DMS 273 (cell line): ENCODE data around the gene RAB43.
A peak's percentile ranks its signal among the peaks of the same experiment; 100 is the strongest.
"Not testable (repeated sequence)": the region's sequence is repeated elsewhere in the genome, so short reads cannot be mapped to it uniquely, and the experiment has no call there.

Experiments used
- DNase-seq: peaks from one replicate; lab custom pipeline; 2025; ENCODE audit not compliant: unreplicated experiment; lab: John Stamatoyannopoulos, UW

RAB43 gene

GRCh38 chr3:129121792-129122411, at the start of gene RAB43:
TSS of gene RAB43 (minus strand) at chr3:129121804. CDS start at chr3:129121489, 315 bp downstream.
- DNase-seq, result peak; percentile 91

GRCh38 chr3:129166579-129167332, 45.2 kb upstream of the RAB43 start:
- no peak for DNase-seq

GRCh38 chr3:129165594-129165993, 44.0 kb upstream of the RAB43 start:
- not testable (repeated sequence) for DNase-seq

GRCh38 chr3:129164500-129164899, 42.9 kb upstream of the RAB43 start:
- no peak for DNase-seq

- peak; percentile 78 for DNase-seq
Observed at GRCh38 chr3:129162729-129163579, 41.4 kb upstream of the RAB43 start.

- DNase-seq, result peak; percentile 78
Observed at GRCh38 chr3:129161860-129162271, 40.3 kb upstream of the RAB43 start.

GRCh38 chr3:129160891-129161859, 39.6 kb upstream of the RAB43 start, which contains the start of gene ISY1:
TSS of gene ISY1 (minus strand) at chr3:129161063. CDS start at chr3:129160975, 88 bp downstream.
- DNase-seq, result peak; percentile 100

GRCh38 chr3:129144786-129145185, 23.2 kb upstream of the RAB43 start:
- no peak for DNase-seq

- not testable (repeated sequence) for DNase-seq
Observed at GRCh38 chr3:129141011-129141410, 19.4 kb upstream of the RAB43 start.

GRCh38 chr3:129139911-129140310, 18.3 kb upstream of the RAB43 start:
- DNase-seq, result no peak

DNA sequence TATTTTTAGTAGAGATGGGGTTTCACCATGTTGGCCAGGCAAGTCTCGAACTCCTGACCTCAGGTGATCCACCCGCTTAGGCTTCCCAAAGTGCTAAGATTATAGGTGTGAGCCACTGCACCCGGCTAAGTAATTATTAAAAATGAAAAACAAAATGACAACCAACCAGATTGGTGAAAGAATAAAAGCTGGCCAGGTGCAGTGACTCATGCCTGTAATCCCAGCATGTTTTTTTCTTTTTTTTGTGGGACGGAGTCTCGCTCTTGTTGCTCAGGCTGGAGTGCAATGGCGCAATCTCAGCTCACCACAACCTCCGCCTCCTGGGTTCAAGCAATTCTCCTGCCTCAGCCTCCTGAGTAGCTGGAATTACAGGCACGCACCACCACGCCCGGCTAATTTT, 14.7 kb upstream of the RAB43 start:
- DNase-seq, result not testable (repeated sequence)

DNA sequence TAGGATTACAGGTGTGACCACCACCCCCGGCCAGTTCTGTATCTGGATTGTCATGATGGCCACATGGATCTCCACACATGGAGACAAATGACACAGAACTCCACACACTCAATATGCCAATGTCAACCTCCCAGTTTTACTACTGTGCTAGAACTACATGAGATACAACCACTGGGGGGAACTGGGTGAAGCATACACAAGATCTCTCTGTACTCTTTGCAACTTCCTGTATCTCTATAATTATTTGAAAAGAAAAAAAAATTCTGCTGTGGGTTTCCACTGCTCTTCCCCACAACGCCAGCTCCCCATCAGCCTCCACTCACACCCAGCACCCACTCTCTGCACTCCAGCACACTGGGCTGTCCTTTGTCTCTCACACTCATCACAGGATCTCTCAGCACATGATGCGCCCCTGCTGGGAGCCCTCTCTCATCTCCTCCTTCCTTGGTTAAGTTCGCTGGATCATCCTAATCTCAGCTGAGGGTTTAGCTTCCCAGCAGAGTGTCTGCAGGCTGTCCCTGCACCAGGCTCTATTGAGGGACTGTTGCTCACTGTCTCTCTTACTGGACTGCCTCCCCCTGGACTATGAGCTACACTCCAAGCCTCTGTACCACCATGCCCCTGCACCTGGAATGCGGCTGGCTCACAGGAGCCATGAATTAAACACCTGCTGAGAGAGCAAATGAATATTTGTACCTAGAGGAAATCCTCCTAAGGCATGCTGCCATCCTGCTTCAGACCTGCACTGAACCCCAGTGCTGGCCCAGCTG, 10.7 kb upstream of the RAB43 start:
- DNase-seq, result no peak

DNA sequence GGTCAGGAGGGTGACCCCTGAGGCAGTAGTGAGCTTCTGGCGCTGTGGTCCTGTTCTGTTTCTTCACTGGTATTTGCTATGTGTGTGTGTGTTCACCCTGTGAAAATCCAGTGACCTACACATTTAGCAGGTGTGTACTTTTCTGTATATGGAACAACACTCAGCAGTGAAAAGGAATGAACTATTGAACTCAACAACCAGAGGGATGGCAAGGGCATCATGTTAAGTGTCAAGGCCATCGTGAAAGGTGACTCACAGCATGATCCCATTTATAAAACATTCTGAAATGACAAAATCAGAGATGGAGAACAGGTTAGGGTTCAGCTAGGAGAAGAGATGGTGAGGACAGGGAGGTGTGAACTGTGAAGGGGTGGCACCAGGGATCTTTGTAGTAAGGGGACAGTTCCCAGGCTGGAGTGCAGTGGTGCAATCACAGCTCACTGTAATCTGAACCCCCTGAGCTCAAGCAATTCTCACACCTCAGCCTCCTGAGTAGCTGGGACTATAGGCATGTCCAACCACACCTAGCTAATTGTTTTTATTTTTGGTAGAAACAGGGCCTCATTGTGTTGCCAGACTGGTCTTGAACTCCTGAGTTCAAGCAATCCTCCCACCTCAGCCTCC, 10.0 kb upstream of the RAB43 start:
- DNase-seq, result no peak

- no peak for DNase-seq
Observed at GRCh38 chr3:129130291-129130813, 8.7 kb upstream of the RAB43 start.

GRCh38 chr3:129128357-129129155, 7.0 kb upstream of the RAB43 start:
- no peak for DNase-seq

- no peak for DNase-seq
Observed at GRCh38 chr3:129126726-129127280, 5.2 kb upstream of the RAB43 start.

GRCh38 chr3:129123314-129124060, 1.9 kb upstream of the RAB43 start:
- no peak for DNase-seq
